GM12878 (cell line): ENCODE results near the gene CACNA1D. TPM values are rescaled to one million over a fixed set of nuclear protein-coding genes. Genes with fewer than 3 reads are reported as not detected.

Experiments used
- ATF7 ChIP-seq: fragments of 450-650 bp; IDR thresholded peaks from 2 replicates; pipeline ENCODE4 v1.6.1; 2016; ENCODE audit warnings: low read depth, mild to moderate bottlenecking
- BACH1 ChIP-seq: fragments of 450-650 bp; IDR thresholded peaks from 2 replicates; pipeline ENCODE4 v1.6.1; 2017; ENCODE audit warnings: mild to moderate bottlenecking, borderline replicate concordance
- BCLAF1 ChIP-seq: fragments of 450-650 bp; IDR thresholded peaks from 2 replicates; pipeline ENCODE4 v1.6.1; 2017; ENCODE audit warnings: antibody characterized with exemption, mild to moderate bottlenecking, moderate library complexity
- BRCA1 ChIP-seq: IDR thresholded peaks from 2 replicates; pipeline ENCODE4 v1.6.1; 2011; ENCODE audit warnings: low read depth, low read length, improper control_type of control experiment
- CBX3 ChIP-seq: fragments of 200-600 bp; sonication (generic); IDR thresholded peaks from 2 replicates; pipeline ENCODE4 v1.6.1; 2016; ENCODE audit warnings: low read depth, borderline replicate concordance
- CEBPB ChIP-seq, 2 experiments: fragments of 150-350 bp in 1 of 2; IDR thresholded peaks; 2 replicates each; pipeline ENCODE4 v1.6.1; 2012 to 2014; ENCODE audit warnings: low read depth in 2 of 2, low read length in 2 of 2, borderline replicate concordance in 1 of 2, inconsistent platforms in 1 of 2
- E2F8 ChIP-seq: fragments of 450-650 bp; IDR thresholded peaks from 2 replicates; pipeline ENCODE4 v1.6.1; 2018; ENCODE audit warnings: mild to moderate bottlenecking, low read depth, moderate library complexity; ENCODE audit not compliant: partially characterized antibody
- ESRRA ChIP-seq: IDR thresholded peaks from 2 replicates; pipeline ENCODE4 v1.6.1; 2012; ENCODE audit warnings: mild to moderate bottlenecking, low read length, improper control_type of control experiment
- GATAD2B ChIP-seq: fragments of 450-650 bp; conservative IDR thresholded peaks from 2 replicates; pipeline ENCODE4 v1.6.1; 2017; ENCODE audit warnings: low read depth, mild to moderate bottlenecking, moderate library complexity
- MTA2 ChIP-seq: fragments of 450-650 bp; IDR thresholded peaks from 2 replicates; pipeline ENCODE4 v1.6.1; 2016; ENCODE audit warnings: low read depth, mild to moderate bottlenecking, moderate library complexity
- NFIC ChIP-seq: IDR thresholded peaks from 2 replicates; pipeline ENCODE4 v1.6.1; 2012; ENCODE audit warnings: low read depth, mild to moderate bottlenecking, inconsistent platforms, low read length, moderate library complexity
- NR2C2 ChIP-seq: IDR thresholded peaks from 2 replicates; pipeline ENCODE4 v1.6.1; 2011; ENCODE audit warnings: borderline replicate concordance, low read depth; ENCODE audit not compliant: control insufficient read depth, insufficient read length
- RELA ChIP-seq: fragments of 450-650 bp; IDR thresholded peaks from 2 replicates; pipeline ENCODE4 v1.8.0; 2014; ENCODE audit warnings: borderline replicate concordance; ENCODE audit not compliant: partially characterized antibody
- STAT1 ChIP-seq: fragments of 450-650 bp; conservative IDR thresholded peaks from 2 replicates; pipeline ENCODE4 v1.6.1; 2014; ENCODE audit warnings: antibody characterized with exemption, mild to moderate bottlenecking
- SUPT20H ChIP-seq: IDR thresholded peaks from 2 replicates; pipeline ENCODE4 v1.6.1; 2011; ENCODE audit warnings: low read depth, mild to moderate bottlenecking, low read length, moderate library complexity, borderline replicate concordance; ENCODE audit not compliant: control insufficient read depth
- TAF1 ChIP-seq: IDR thresholded peaks from 2 replicates; pipeline ENCODE4 v1.6.1; 2011; ENCODE audit warnings: mild to moderate bottlenecking, low read depth, low read length, borderline replicate concordance
- TCF3 ChIP-seq: IDR thresholded peaks from 2 replicates; pipeline ENCODE4 v1.6.1; 2012; ENCODE audit warnings: low read depth, mild to moderate bottlenecking, low read length, borderline replicate concordance; ENCODE audit not compliant: insufficient read depth
- YY1 ChIP-seq: IDR thresholded peaks from 2 replicates; pipeline ENCODE4 v1.6.1; 2011; ENCODE audit warnings: low read depth, mild to moderate bottlenecking, low read length
- ZNF207 ChIP-seq: fragments of 450-650 bp; IDR thresholded peaks from 2 replicates; pipeline ENCODE4 v1.6.1; 2014; ENCODE audit warnings: antibody characterized with exemption, mild to moderate bottlenecking, borderline replicate concordance
- ZNF384 ChIP-seq: IDR thresholded peaks from 2 replicates; pipeline ENCODE4 v1.6.1; 2012; ENCODE audit warnings: low read depth, mild to moderate bottlenecking, low read length, improper control_type of control experiment, borderline replicate concordance
- ZSCAN29 ChIP-seq: fragments of 450-650 bp; IDR thresholded peaks from 2 replicates; pipeline ENCODE4 v1.6.1; 2017; ENCODE audit warnings: mild to moderate bottlenecking, moderate library complexity
- ZZZ3 ChIP-seq: IDR thresholded peaks from 2 replicates; pipeline ENCODE4 v1.6.1; 2011; ENCODE audit warnings: low read depth; ENCODE audit not compliant: control insufficient read depth, insufficient read length
- polyA plus RNA-seq, 11 experiments: library from polyadenylated mRNA; depleted of rRNA in 4 of 11; unstranded in 6 of 11; stranded (reverse) in 5 of 11; fragments of >200 nt; fragmentation: Nextera tagmentation in 4 of 11; fragmentation: Illumina TruSeq in 1 of 11; extraction: Ambion mirVana in 4 of 11; extraction: Trizol in 1 of 11; gene quantifications; 1 replicate in 1 of 11; 2 replicates in 10 of 11; pipeline versions ENCODE4 v1.2.1 to v1.2.3, GENCODE V29; 2011 to 2016; ENCODE audit warnings: inconsistent platforms in 2 of 11, missing spikeins in 2 of 11, low read depth in 1 of 11
- total RNA-seq, 4 experiments: library from RNA; depleted of rRNA in 3 of 4; stranded (reverse); fragments of >200 nt in 3 of 4; fragmentation: Illumina TruSeq in 1 of 4; extraction: Trizol in 1 of 4; gene quantifications; 2 replicates each; pipeline versions ENCODE4 v1.2.1 to v1.2.3, GENCODE V29; 2013 to 2021

CACNA1D gene
- total and polyA plus RNA-seq, 10 of the 15 experiments (the other 5 are each of a cell fraction or from before 2014, with no cell fraction given): 0.21 to 24.4 (median 1.6) TPM

DNA sequence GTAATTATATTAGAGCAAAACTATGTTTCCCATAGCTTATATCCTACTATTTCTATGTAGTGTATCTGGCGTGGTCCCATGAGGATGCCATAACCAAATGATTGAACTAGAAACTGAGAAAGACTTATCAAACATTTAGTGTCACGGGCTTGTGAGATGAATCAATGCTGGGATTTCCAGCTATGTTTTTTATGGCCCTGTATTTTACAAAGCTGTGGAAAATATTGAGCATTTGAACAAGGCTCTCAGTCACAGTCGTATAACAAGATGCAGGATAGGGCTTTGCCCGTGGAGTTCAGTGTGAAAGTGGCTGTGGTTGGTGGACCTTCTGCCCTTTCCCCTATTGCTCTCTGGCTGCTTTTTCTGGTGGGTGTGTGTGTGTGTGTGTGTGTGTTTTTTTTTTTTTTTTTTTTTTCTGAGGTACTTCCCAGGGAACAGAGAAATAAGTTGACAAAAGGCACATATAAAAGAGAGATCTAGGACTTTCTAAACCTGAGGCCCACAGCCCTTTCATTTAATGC, 60.7 kb downstream of the CACNA1D start (continued):
- no peak for TF ChIP-seq E2F8
- 0 out of 2 replicates have a peak, but pooled peaks have one; percentile 77 for TF ChIP-seq ESRRA
- TF ChIP-seq BRCA1: no peak
- TF ChIP-seq RELA: peak; percentile 84
- TF ChIP-seq ATF7: peak; percentile 65; the same call in 1 of the 2 replicates
- TF ChIP-seq ZNF207: no peak
- no peak for TF ChIP-seq STAT1
- TF ChIP-seq ZNF384: peak; percentile 96
- TF ChIP-seq YY1: 0 out of 2 replicates have a peak, but pooled peaks have one; percentile 14
- no peak for TF ChIP-seq BACH1
- 0 out of 2 replicates have a peak, but pooled peaks have one; percentile 27 for TF ChIP-seq GATAD2B
- no peak for TF ChIP-seq SUPT20H
- TF ChIP-seq ZZZ3: no peak
- no peak for TF ChIP-seq TCF3
- no peak for TF ChIP-seq ZSCAN29
- TF ChIP-seq TAF1: no peak
- no peak for TF ChIP-seq BCLAF1
- no peak for TF ChIP-seq CEBPB (IDR thresholded peaks at IDR 0.05; ENCODE audit: borderline replicate concordance in 1 of 2, low read depth in 2 of 2, low read length in 2 of 2)
- TF ChIP-seq CBX3: no peak
- TF ChIP-seq MTA2: no peak; the same call in 1 of the 2 replicates
- TF ChIP-seq NFIC: peak; percentile 85
- TF ChIP-seq NR2C2: no peak
